GM21619 (cell line): ENCODE results near the gene ANKFN1.

ENCODE experiments used
- ATAC-seq: cut with Tn5 transposase; IDR thresholded peaks from one replicate; pipeline ENCODE4 v1.9.1; 2021; ENCODE audit not compliant: unreplicated experiment

The ANKFN1 gene

GRCh38 chr17:56425483-56425882 is 272.2 kb downstream of the ANKFN1 start:
- ATAC-seq = no peak

GRCh38 chr17:56426901-56427300 is 273.6 kb downstream of the ANKFN1 start:
- ATAC-seq = no peak

- ATAC-seq = no peak
These were observed 278.5 kb downstream of the ANKFN1 start for GRCh38 chr17:56431736-56432135.

- no peak for ATAC-seq
These were observed 279.2 kb downstream of the ANKFN1 start for GRCh38 chr17:56432443-56432842.

GRCh38 chr17:56434610-56435009 is 281.3 kb downstream of the ANKFN1 start:
- no peak for ATAC-seq

GRCh38 chr17:56436142-56436541 is 282.9 kb downstream of the ANKFN1 start:
- ATAC-seq = no peak

- ATAC-seq = no peak
These were observed 287.1 kb downstream of the ANKFN1 start for GRCh38 chr17:56440419-56440818.

GRCh38 chr17:56441308-56441707 is 288.0 kb downstream of the ANKFN1 start:
- no peak for ATAC-seq

GRCh38 chr17:56445692-56446411 is 292.6 kb downstream of the ANKFN1 start:
- no peak for ATAC-seq

GRCh38 chr17:56447171-56447570 is 293.9 kb downstream of the ANKFN1 start:
- no peak for ATAC-seq

- ATAC-seq = no peak
These were observed 295.1 kb downstream of the ANKFN1 start for GRCh38 chr17:56448371-56448770.

GRCh38 chr17:56449176-56449575 is 295.9 kb downstream of the ANKFN1 start:
- ATAC-seq = no peak

- ATAC-seq = no peak
These were observed 298.4 kb downstream of the ANKFN1 start for GRCh38 chr17:56451629-56452028.

- ATAC-seq = no peak
These were observed 299.2 kb downstream of the ANKFN1 start for GRCh38 chr17:56452461-56452860.

- no peak for ATAC-seq
These were observed 304.2 kb downstream of the ANKFN1 start for GRCh38 chr17:56457501-56457900.

- ATAC-seq = no peak
These were observed 312.6 kb downstream of the ANKFN1 start for GRCh38 chr17:56465886-56466285.

GRCh38 chr17:56468840-56469239 is 315.6 kb downstream of the ANKFN1 start:
- no peak for ATAC-seq

- ATAC-seq = no peak
These were observed 318.4 kb downstream of the ANKFN1 start for GRCh38 chr17:56471696-56472095.

- ATAC-seq = no peak
These were observed 321.8 kb downstream of the ANKFN1 start for GRCh38 chr17:56475116-56475515.

GRCh38 chr17:56478836-56479447 is 325.7 kb downstream of the ANKFN1 start:
- no peak for ATAC-seq

- no peak for ATAC-seq
These were observed 327.2 kb downstream of the ANKFN1 start for GRCh38 chr17:56480501-56480900.

- ATAC-seq = no peak
These were observed 328.4 kb downstream of the ANKFN1 start for GRCh38 chr17:56481659-56482058.

GRCh38 chr17:56482229-56482628 is 329.0 kb downstream of the ANKFN1 start:
- no peak for ATAC-seq
